ENCODE data around the gene FBXL4. TPM values are rescaled to one million over a fixed set of nuclear protein-coding genes. Genes with fewer than 3 reads are reported as not detected.

Gene FBXL4
- total RNA-seq, 1 experiment from 2014 or later, result 15.1 TPM

- no peaks in the 10 kb centered on the region for H4K20me1 ChIP-seq (ENCODE audit: insufficient read depth)
- TF ChIP-seq, protein P1, sequence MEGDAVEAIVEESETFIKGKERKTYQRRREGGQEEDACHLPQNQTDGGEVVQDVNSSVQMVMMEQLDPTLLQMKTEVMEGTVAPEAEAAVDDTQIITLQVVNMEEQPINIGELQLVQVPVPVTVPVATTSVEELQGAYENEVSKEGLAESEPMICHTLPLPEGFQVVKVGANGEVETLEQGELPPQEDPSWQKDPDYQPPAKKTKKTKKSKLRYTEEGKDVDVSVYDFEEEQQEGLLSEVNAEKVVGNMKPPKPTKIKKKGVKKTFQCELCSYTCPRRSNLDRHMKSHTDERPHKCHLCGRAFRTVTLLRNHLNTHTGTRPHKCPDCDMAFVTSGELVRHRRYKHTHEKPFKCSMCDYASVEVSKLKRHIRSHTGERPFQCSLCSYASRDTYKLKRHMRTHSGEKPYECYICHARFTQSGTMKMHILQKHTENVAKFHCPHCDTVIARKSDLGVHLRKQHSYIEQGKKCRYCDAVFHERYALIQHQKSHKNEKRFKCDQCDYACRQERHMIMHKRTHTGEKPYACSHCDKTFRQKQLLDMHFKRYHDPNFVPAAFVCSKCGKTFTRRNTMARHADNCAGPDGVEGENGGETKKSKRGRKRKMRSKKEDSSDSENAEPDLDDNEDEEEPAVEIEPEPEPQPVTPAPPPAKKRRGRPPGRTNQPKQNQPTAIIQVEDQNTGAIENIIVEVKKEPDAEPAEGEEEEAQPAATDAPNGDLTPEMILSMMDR (conservative IDR thresholded peaks at IDR 0.05), result no peak
- TF ChIP-seq EZH2 (IDR thresholded peaks at IDR 0.05; ENCODE audit: low read depth), result no peak
- ChIA-PET CTCF (no interaction called here), POLR2A (ENCODE audit: unreplicated experiment) (interaction anchor here (0.6 kb wide), 3 partner anchors 9 to 1079 kb away, joined by 3 to 10 read pairs (median 6); no protein-coding TSS in a partner anchor)
- no peak overlapping the region for H3K4me3 ChIP-seq
- no peaks in the 10 kb centered on the region for H3F3A ChIP-seq (ENCODE audit: insufficient read depth, low read depth)
- H3K9me2 ChIP-seq (ENCODE audit: insufficient read depth), result no peaks in the 10 kb centered on the region
- 0 out of 2 replicates have a peak, but pooled peaks cover 4% of the 10 kb centered on the region for H3K27me3 ChIP-seq (ENCODE audit: insufficient read depth, low read depth)
- no peaks in the 10 kb centered on the region for H3K79me2 ChIP-seq (ENCODE audit: low read depth)
- no peak overlapping the region for H2AFZ ChIP-seq
- H3K9me3 ChIP-seq (ENCODE audit: insufficient read depth, low read depth), result no peaks in the 10 kb centered on the region
- no peak overlapping the region for H3K4me2 ChIP-seq
- no peaks in the 10 kb centered on the region for H3K36me3 ChIP-seq (ENCODE audit: low read depth)
- BruUV-seq (replicated peaks), result no TSS peak
- H3K4me1 ChIP-seq (replicated peaks; ENCODE audit: insufficient read depth), result peaks cover 8% of the 10 kb centered on the region
- intact Hi-C loops (cut with micrococcal nuclease; ENCODE audit: unreplicated experiment), result no loop called here
- DNase-seq, result peak; percentile 53 to 80
- H3K27ac ChIP-seq, result no peak overlapping the region
Measured at GRCh38 chr6:98957450-98957849, 9.7 kb upstream of the FBXL4 start.

DNA sequence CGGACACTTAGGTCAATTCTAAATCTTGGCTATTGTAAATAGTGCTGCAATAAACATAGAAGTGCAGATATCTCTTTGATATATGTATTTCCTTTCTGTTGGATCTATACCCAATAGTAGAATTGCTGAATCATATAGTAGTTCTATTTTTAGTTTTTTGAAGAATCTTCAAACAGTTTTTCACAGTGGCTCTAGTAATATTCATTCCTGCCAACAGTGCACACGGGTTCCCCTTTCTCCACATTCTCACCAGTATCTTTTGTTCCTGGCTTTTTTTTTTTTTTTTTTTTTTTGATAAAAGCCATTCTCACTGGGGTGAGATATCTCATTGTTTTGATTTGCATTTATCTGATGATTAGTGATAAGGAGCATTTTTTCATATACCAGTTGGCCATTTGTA is 1.8 kb upstream of the FBXL4 start:
- Histone ChIP-seq H2AFZ (no peak overlapping the region), H3K36me3 (ENCODE audit: low read depth) (no peaks in the 10 kb centered on the region), H3K27me3 (ENCODE audit: insufficient read depth, low read depth) (no peaks in the 10 kb centered on the region), H3K4me1 (replicated peaks; ENCODE audit: insufficient read depth) (peaks cover 21% of the 10 kb centered on the region), H3F3A (ENCODE audit: insufficient read depth, low read depth) (0 out of 2 replicates have a peak, but pooled peaks cover 5% of the 10 kb centered on the region), H3K4me3 (no peak overlapping the region), H3K4me2 (no peak overlapping the region), H3K79me2 (ENCODE audit: low read depth) (peaks cover 27% of the 10 kb centered on the region), H4K20me1 (ENCODE audit: insufficient read depth) (no peaks in the 10 kb centered on the region), H3K9me2 (ENCODE audit: insufficient read depth) (no peaks in the 10 kb centered on the region), H3K27ac (no peak overlapping the region), H3K9me3 (ENCODE audit: insufficient read depth, low read depth) (no peaks in the 10 kb centered on the region)
- TF ChIP-seq, protein P1 (conservative IDR thresholded peaks at IDR 0.05), result no peak
- no peak for TF ChIP-seq EZH2 (IDR thresholded peaks at IDR 0.05; ENCODE audit: low read depth)
- BruUV-seq (replicated peaks), result no TSS peak
- intact Hi-C loops (cut with micrococcal nuclease; ENCODE audit: unreplicated experiment), result no loop called here
- ChIA-PET POLR2A (ENCODE audit: unreplicated experiment) (no interaction called here), CTCF (no interaction called here)
- no peak for DNase-seq

- BruUV-seq (replicated peaks), result TSS peak; percentile 47
- peaks cover 53% of the 10 kb centered on the region for H3K79me2 ChIP-seq (ENCODE audit: low read depth)
- H3F3A ChIP-seq (ENCODE audit: insufficient read depth, low read depth), result 0 out of 2 replicates have a peak, but pooled peaks cover 5% of the 10 kb centered on the region
- intact Hi-C loops (cut with micrococcal nuclease; ENCODE audit: unreplicated experiment), result no loop called here
- ChIA-PET POLR2A (ENCODE audit: unreplicated experiment) (no interaction called here), CTCF (no interaction called here)
- no peaks in the 10 kb centered on the region for H3K9me2 ChIP-seq (ENCODE audit: insufficient read depth)
- no peaks in the 10 kb centered on the region; the same call in 1 of the 2 replicates for H4K20me1 ChIP-seq (ENCODE audit: insufficient read depth)
- peak; percentile 43 to 49 for DNase-seq
- peaks cover 21% of the 10 kb centered on the region for H3K4me1 ChIP-seq (replicated peaks; ENCODE audit: insufficient read depth)
- no peaks in the 10 kb centered on the region for H3K27me3 ChIP-seq (ENCODE audit: insufficient read depth, low read depth)
- TF ChIP-seq, protein P1 (conservative IDR thresholded peaks at IDR 0.05), result no peak
- TF ChIP-seq EZH2 (IDR thresholded peaks at IDR 0.05; ENCODE audit: low read depth), result no peak
- peaks cover 7% of the 10 kb centered on the region; the same call in 1 of the 2 replicates for H3K36me3 ChIP-seq (ENCODE audit: low read depth)
- peak overlapping the region; percentile 97 for H3K4me3 ChIP-seq
- peak overlapping the region; percentile 49 for H3K27ac ChIP-seq
- peak overlapping the region; percentile 92 for H2AFZ ChIP-seq
- H3K9me3 ChIP-seq (ENCODE audit: insufficient read depth, low read depth), result 0 out of 2 replicates have a peak, but pooled peaks cover 4% of the 10 kb centered on the region
- H3K4me2 ChIP-seq, result peak overlapping the region; percentile 89
Measured at GRCh38 chr6:98946879-98947410, 801 bp downstream of the FBXL4 start.
